Neural progenitor cell (in vitro differentiated cells): Measurements from ENCODE around the gene NCEH1.
"Not testable (repeated sequence)": the region's sequence is repeated elsewhere in the genome, so short reads cannot be mapped to it uniquely, and the experiment has no call there.

ENCODE experiments used
- EZH2 ChIP-seq: fragments of 200-600 bp; sonication (generic); IDR thresholded peaks from 2 replicates; pipeline ENCODE4 v1.6.1; 2017; ENCODE audit warnings: antibody characterized with exemption, mild to moderate bottlenecking, moderate library complexity
- EZH2phosphoT487 ChIP-seq: fragments of 200-600 bp; sonication (generic); IDR thresholded peaks from 2 replicates; pipeline ENCODE4 v1.6.1; 2017; ENCODE audit warnings: antibody characterized with exemption
- TF ChIP-seq, protein P1 (sequence below): fragments of 200-600 bp; sonication (generic); IDR thresholded peaks from 2 replicates; pipeline ENCODE4 v1.5.1; 2017; ENCODE audit warnings: antibody characterized with exemption, mild to moderate bottlenecking

DNA sequence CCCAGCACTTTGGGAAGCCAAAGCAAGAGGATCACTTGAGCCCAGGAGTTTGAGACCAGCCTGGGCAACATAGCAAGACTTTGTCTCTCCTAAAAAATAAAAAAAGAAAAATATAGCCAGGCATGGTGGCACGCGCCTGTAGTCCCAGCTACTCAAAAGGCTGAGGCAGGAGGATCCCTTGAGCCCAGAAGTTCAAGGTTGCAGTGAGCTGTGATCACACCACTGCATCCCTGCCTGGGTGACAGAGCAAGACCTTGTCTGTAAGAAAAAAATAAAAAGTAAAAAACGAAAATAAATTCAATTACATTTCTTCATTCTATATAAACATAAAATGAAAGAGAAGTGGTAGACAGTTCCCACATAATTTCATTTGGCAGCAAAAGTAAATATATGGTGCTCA is 8.1 kb downstream of the NCEH1 start:
- TF ChIP-seq, protein P1, sequence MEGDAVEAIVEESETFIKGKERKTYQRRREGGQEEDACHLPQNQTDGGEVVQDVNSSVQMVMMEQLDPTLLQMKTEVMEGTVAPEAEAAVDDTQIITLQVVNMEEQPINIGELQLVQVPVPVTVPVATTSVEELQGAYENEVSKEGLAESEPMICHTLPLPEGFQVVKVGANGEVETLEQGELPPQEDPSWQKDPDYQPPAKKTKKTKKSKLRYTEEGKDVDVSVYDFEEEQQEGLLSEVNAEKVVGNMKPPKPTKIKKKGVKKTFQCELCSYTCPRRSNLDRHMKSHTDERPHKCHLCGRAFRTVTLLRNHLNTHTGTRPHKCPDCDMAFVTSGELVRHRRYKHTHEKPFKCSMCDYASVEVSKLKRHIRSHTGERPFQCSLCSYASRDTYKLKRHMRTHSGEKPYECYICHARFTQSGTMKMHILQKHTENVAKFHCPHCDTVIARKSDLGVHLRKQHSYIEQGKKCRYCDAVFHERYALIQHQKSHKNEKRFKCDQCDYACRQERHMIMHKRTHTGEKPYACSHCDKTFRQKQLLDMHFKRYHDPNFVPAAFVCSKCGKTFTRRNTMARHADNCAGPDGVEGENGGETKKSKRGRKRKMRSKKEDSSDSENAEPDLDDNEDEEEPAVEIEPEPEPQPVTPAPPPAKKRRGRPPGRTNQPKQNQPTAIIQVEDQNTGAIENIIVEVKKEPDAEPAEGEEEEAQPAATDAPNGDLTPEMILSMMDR: not testable (repeated sequence)
- TF ChIP-seq EZH2, EZH2phosphoT487: not testable (repeated sequence)
